Measurements from ENCODE around the gene SRGAP1.

The SRGAP1 gene

GRCh38 chr12:63804746-63805145, 39.8 kb upstream of the SRGAP1 start:
- TF ChIP-seq SIN3A (IDR thresholded peaks at IDR 0.05; ENCODE audit: borderline replicate concordance, insufficient read depth, low read length) (no peak), POLR2AphosphoS5 (IDR thresholded peaks at IDR 0.05; ENCODE audit: low read depth, low read length) (no peak), FOXP2 (optimal IDR thresholded peaks at IDR 0.05; ENCODE audit: borderline replicate concordance, extremely low read depth, extremely low read length, insufficient read depth) (no peak), TAF1 (IDR thresholded peaks at IDR 0.05; ENCODE audit: borderline replicate concordance, insufficient read depth, low read length) (no peak), REST (IDR thresholded peaks at IDR 0.05; ENCODE audit: insufficient read depth in 1 of 2, low read depth in 2 of 2, low read length in 2 of 2) (no peak)

GRCh38 chr12:63805704-63806672, 38.5 kb upstream of the SRGAP1 start:
- no peak for TF ChIP-seq FOXP2 (optimal IDR thresholded peaks at IDR 0.05; ENCODE audit: borderline replicate concordance, extremely low read depth, extremely low read length, insufficient read depth)
- TF ChIP-seq TAF1 (IDR thresholded peaks at IDR 0.05; ENCODE audit: borderline replicate concordance, insufficient read depth, low read length), result no peak
- no peak for TF ChIP-seq SIN3A (IDR thresholded peaks at IDR 0.05; ENCODE audit: borderline replicate concordance, insufficient read depth, low read length)
- no peak for TF ChIP-seq POLR2AphosphoS5 (IDR thresholded peaks at IDR 0.05; ENCODE audit: low read depth, low read length)
- TF ChIP-seq REST (IDR thresholded peaks at IDR 0.05; ENCODE audit: insufficient read depth in 1 of 2, low read depth in 2 of 2, low read length in 2 of 2), result no peak

GRCh38 chr12:63808631-63809030, 35.9 kb upstream of the SRGAP1 start:
- TF ChIP-seq FOXP2 (optimal IDR thresholded peaks at IDR 0.05; ENCODE audit: borderline replicate concordance, extremely low read depth, extremely low read length, insufficient read depth) (no peak), TAF1 (IDR thresholded peaks at IDR 0.05; ENCODE audit: borderline replicate concordance, insufficient read depth, low read length) (no peak), POLR2AphosphoS5 (IDR thresholded peaks at IDR 0.05; ENCODE audit: low read depth, low read length) (no peak), REST (IDR thresholded peaks at IDR 0.05; ENCODE audit: insufficient read depth in 1 of 2, low read depth in 2 of 2, low read length in 2 of 2) (no peak), SIN3A (IDR thresholded peaks at IDR 0.05; ENCODE audit: borderline replicate concordance, insufficient read depth, low read length) (no peak)

GRCh38 chr12:63809566-63809965, 34.9 kb upstream of the SRGAP1 start:
- no peak for TF ChIP-seq SIN3A (IDR thresholded peaks at IDR 0.05; ENCODE audit: borderline replicate concordance, insufficient read depth, low read length)
- TF ChIP-seq REST (IDR thresholded peaks at IDR 0.05; ENCODE audit: insufficient read depth in 1 of 2, low read depth in 2 of 2, low read length in 2 of 2), result no peak
- TF ChIP-seq TAF1 (IDR thresholded peaks at IDR 0.05; ENCODE audit: borderline replicate concordance, insufficient read depth, low read length), result no peak
- TF ChIP-seq FOXP2 (optimal IDR thresholded peaks at IDR 0.05; ENCODE audit: borderline replicate concordance, extremely low read depth, extremely low read length, insufficient read depth), result no peak
- no peak for TF ChIP-seq POLR2AphosphoS5 (IDR thresholded peaks at IDR 0.05; ENCODE audit: low read depth, low read length)

Data from PFSK-1 (cell line).